NCI-H146 (cell line): ENCODE measurements around the gene SLC29A1.
A peak's percentile ranks its signal among the peaks of the same experiment; 100 is the strongest.
"Not testable (repeated sequence)": the region's sequence is repeated elsewhere in the genome, so short reads cannot be mapped to it uniquely, and the experiment has no call there.

Source experiments
- DNase-seq: peaks from one replicate; lab custom pipeline; 2025; lab: John Stamatoyannopoulos, UW

SLC29A1 gene

GRCh38 chr6:44223319-44224028, at the start of gene SLC29A1:
SLC29A1 (plus strand) TSS chr6:44223595; CDS start chr6:44227314, 3,719 bp downstream.
- peak; percentile 96 for DNase-seq

DNA sequence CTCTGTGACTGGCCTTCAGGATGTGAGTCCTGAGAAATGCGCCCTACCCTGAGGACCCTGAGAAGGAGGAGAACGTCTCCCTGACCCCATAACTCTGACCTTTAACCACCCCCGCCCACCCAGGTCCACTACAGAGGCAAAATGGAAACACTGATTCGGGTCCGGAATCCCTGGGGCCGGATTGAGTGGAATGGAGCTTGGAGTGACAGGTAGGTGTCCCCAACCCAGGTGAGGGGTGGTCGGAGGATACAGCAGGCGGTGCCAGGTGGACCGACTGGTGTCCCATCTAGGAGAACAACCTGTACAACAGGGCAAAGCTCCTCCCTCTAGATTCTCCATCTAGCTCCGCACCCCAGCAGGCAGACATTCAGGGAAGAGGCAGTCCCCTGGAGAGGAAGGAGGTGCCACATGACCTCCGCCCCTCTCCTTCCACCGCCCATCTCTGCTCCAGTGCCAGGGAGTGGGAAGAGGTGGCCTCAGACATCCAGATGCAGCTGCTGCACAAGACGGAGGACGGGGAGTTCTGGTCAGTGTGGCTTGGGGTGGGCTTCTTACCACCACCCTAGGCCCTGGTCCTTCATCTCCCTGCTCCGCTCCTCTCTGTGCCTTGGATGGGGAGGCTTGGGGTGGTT, 47.1 kb upstream of the SLC29A1 start:
- DNase-seq = peak; percentile 45

DNA sequence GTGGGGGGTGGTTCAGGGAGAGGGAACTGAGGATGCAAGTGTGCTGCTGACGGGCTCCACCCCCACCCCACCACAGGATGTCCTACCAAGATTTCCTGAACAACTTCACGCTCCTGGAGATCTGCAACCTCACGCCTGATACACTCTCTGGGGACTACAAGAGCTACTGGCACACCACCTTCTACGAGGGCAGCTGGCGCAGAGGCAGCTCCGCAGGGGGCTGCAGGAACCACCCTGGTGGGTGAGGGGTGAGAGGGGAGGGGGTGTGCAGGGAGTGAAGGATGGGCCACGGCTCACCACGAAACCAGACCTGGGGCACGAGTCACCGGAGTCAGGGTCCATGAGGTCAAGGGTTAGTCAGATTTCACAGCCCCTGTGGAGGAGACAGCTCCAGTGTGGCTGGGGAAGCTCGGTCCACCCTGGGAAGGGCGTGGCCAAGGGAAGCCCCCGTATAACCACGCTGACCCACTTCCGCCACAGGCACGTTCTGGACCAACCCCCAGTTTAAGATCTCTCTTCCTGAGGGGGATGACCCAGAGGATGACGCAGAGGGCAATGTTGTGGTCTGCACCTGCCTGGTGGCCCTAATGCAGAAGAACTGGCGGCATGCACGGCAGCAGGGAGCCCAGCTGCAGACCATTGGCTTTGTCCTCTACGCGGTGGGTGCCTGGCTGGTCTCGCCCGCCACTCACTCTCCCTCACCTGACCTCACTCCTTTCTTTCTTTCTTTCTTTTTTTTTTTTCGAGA, 46.5 kb upstream of the SLC29A1 start:
- peak; percentile 95 for DNase-seq

- peak; percentile 40 for DNase-seq
Measured at GRCh38 chr6:44177691-44178423, 45.5 kb upstream of the SLC29A1 start.

DNA sequence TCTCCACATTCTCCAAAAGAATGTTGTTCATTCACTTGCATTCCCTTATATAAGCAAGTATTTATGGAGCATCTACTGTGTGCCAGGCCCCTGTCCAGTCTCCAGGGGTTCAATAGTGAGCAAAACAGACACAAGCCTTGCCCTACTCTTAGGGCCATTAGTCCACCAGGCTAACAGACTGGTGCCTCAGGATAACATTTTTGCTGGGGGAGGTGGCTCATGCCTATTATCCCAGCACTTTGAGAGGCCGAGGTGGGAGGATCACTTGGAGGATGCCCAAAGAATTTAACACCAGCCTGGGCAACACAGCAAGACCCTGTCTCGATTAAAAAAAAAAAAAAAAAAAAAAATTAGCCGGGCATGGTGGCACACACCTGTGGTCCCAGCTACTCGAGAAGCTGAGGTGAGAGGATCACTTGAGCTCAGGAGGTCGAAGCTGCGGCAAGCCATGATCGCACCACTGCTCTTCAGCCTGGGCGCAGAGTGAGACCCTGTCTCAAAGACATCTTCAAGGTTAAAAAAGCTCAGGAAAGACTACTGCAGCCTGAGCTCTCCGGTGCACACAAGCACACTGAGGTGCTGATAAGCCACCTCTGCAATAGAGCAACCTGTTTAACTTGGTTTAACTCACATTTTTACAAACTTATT, 44.8 kb upstream of the SLC29A1 start:
- DNase-seq = no peak

DNA sequence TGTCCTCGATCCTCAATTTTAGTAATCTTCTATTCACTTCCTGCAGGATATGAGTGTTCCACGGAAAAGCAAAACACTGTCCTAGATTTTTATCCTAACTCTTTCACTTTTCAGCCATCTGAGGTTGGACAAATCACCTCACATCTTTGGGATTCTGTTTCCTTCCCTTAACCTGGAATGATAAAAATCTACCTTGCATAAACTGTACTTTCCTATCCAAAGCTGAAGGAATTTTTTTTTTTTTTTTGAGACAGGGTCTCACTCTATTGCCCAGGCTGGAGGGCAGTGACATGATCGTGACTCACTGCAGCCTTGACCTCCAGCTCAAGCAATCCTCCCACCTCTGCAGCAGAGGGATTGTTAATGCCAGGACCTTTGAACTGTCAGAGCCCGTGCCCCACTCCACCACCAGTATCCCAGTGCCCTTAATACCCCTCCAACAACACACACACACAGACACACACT, 44.3 kb upstream of the SLC29A1 start:
- no peak for DNase-seq

GRCh38 chr6:44179648-44180047, 43.7 kb upstream of the SLC29A1 start:
- DNase-seq = no peak

GRCh38 chr6:44180406-44180805, 43.0 kb upstream of the SLC29A1 start:
- no peak for DNase-seq

- DNase-seq = no peak
Measured at GRCh38 chr6:44180886-44181285, 42.5 kb upstream of the SLC29A1 start.

DNA sequence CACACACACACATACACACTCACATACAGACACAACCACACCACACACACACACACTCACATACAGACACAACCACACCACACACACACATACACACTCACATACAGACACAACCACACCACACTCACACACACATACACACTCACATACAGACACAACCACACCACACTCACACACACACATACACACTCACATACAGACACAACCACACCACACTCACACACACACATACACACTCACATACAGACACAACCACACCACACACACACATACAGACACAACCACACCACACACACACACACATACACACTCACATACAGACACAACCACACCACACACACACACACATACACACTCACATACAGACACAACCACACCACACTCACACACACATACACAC, 41.6 kb upstream of the SLC29A1 start:
- not testable (repeated sequence) for DNase-seq

GRCh38 chr6:44182911-44183390, 40.4 kb upstream of the SLC29A1 start:
- no peak for DNase-seq

GRCh38 chr6:44183783-44184182, 39.6 kb upstream of the SLC29A1 start:
- DNase-seq = no peak

GRCh38 chr6:44185356-44185755, 38.0 kb upstream of the SLC29A1 start:
- peak; percentile 88 for DNase-seq

DNA sequence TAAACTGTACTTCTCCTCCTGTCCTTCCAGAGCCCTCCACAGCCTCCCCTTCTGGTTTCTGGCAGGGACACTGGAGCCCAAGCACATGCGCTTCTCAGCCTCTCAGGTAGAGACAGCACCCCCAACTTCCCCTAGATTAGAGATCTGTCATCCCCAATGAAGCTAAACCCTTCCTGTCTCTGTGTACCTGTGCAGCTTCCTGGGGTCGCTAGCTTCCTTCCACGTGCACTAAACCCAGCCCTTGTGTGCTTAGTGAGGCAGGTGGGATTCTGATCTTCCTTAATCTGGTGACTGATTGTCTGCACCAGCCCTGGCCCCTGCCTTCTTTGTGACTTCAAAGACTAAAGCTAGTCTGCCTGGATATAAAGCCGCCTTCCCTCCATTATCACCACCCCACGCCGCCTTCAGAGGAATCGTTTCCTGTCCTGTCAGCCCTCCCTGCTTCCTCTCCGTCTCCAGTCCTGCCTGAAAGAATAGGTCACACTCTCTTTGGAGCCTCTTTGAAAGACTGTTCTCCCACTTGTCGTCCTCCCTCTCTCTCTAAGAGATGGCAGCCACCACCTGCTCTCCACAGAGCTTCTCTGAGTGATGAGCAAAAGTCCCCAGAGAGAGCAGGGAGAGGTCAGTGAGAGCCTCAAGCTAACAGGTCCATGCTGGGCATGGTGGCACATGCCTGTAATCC, 37.3 kb upstream of the SLC29A1 start:
- peak; percentile 50 for DNase-seq

DNA sequence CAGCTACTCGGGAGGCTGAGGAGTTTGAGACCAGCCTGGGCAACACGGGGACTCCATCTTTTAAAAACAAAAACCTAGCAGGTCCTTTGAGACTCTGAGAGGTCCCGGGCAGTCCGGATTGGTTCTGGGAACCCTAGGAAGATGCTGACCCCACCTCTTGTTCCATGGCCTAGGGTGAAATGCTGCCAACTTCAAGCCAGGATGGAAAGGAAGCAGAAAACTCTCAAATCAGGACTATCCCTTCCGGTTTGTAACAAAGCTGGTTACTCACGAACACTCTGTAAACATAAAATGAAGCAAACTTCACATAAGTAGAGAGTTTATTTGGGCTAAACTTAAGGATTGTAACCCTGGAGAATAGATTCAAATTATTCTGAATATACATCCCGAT, 36.8 kb upstream of the SLC29A1 start:
- DNase-seq = no peak

DNA sequence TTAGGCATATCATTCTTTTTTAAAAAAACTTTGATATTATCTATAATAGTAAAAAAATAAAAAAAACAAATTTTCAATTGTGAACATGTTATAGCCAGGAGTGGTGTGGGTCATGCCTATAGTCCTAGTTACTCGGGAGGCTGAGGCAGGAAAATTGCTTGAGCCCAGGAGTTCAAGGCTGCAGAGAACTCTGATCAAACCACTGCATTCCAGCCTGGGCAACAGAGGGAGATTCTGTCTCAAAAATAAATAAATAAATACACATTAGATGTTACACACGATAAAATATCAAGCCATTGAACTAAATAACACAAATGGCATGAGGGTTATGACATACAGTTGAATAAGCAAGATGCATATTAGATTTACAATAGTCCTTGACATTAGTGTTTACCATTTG, 34.6 kb upstream of the SLC29A1 start:
- no peak for DNase-seq

GRCh38 chr6:44189257-44189656, 34.1 kb upstream of the SLC29A1 start:
- no peak for DNase-seq

- DNase-seq = no peak
Measured at GRCh38 chr6:44190715-44191114, 32.7 kb upstream of the SLC29A1 start.

- peak; percentile 58 for DNase-seq
Measured at GRCh38 chr6:44192428-44193041, 30.9 kb upstream of the SLC29A1 start.

DNA sequence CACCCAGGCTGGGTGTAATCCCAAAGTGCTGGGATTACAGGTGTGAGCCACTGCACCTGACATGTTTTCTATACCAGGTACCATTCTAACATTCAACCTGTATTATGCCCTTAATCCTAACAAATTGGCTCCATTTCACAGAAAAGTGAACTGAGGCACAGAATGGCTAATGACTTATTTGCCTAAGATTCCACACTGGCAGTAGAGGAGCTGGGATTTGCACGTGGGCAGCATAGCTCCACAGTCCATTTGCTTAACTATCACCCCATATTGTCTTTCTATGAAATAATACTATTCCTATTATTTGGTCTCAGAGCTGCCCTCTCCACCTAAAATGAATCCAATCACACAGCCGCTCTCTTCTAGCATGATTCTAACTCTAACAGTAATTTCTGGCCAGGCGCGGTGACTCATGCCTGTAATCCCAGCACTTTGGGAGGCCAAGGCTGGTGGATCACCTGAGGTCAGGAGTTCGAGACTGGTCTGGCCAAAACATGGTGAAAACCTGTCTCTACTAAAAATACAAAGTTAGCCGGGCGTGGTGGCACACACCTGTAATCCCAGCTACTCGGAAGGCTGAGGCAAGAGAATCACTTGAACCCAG, 30.0 kb upstream of the SLC29A1 start:
- DNase-seq = no peak
